ENCODE data around the gene MMP7. TPM values are rescaled to one million over a fixed set of nuclear protein-coding genes. Genes with fewer than 3 reads are reported as not detected.
A peak's percentile ranks its signal among the peaks of the same experiment; 100 is the strongest.

The MMP7 gene
- total RNA-seq, 2 experiments from 2014 or later = not detected

DNA sequence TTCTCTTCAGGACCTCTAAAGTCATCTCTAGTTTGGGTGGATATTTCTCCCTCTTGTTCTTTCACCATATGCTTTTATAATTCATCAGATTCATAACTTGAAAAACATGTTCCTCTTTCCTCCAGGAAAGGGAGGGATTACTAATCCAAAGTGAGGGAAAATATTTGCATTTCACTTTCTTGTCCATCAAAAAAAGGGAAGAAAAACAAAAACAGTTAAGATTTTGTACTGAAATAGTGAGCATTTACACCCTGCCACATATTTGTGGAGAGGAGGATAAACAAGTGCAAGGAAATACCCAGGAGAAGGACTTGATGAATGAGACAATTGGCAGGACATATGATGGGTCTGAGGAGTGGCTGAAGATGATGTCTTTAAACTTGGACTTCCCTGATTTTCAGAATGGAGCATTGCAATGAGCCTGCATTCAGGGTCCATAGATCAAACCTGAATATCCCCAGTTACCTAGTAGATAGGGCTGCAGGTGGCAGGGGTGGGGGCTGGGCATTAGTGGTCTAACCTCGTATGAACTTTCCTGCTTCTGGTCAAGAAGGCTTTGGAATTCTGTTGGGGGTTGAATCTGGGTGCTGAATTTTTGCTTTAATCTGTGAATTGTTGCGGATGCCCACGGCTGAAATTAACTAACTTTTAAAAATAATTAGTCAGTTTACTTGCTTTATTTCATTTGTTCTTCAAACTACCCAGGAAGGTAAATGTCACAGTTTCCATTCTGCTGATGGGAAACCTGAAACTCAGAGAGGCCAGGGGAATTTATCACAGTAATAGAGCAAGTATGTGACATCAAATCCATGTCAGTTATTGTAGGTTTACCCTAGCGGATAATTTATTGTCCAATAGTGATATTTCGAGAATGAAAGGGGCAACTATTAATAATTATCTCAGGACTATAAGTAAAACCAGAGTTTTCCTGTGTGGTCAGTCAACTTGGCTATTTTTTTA is 41.1 kb downstream of the MMP7 start:
- TF ChIP-seq EZH2phosphoT487 (IDR thresholded peaks at IDR 0.05; ENCODE audit: borderline replicate concordance, low read depth, low read length) = no peak
- TF ChIP-seq, protein P1, sequence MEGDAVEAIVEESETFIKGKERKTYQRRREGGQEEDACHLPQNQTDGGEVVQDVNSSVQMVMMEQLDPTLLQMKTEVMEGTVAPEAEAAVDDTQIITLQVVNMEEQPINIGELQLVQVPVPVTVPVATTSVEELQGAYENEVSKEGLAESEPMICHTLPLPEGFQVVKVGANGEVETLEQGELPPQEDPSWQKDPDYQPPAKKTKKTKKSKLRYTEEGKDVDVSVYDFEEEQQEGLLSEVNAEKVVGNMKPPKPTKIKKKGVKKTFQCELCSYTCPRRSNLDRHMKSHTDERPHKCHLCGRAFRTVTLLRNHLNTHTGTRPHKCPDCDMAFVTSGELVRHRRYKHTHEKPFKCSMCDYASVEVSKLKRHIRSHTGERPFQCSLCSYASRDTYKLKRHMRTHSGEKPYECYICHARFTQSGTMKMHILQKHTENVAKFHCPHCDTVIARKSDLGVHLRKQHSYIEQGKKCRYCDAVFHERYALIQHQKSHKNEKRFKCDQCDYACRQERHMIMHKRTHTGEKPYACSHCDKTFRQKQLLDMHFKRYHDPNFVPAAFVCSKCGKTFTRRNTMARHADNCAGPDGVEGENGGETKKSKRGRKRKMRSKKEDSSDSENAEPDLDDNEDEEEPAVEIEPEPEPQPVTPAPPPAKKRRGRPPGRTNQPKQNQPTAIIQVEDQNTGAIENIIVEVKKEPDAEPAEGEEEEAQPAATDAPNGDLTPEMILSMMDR (conservative IDR thresholded peaks at IDR 0.05; ENCODE audit: low read length) = no peak
- Histone ChIP-seq H3K79me2 (ENCODE audit: insufficient read depth, low read depth, low read length) (no peaks in the 10 kb centered on the region), H4K20me1 (ENCODE audit: insufficient read depth, low read length) (no peaks in the 10 kb centered on the region), H3K4me2 (ENCODE audit: low read length) (0 out of 2 replicates have a peak overlapping the region, but pooled peaks have one; percentile 14), H3K4me1 (ENCODE audit: insufficient read depth, low read length, poor library complexity, severe bottlenecking) (peaks cover 27% of the 10 kb centered on the region), H3K36me3 (ENCODE audit: insufficient read depth, low read length) (no peaks in the 10 kb centered on the region), H3K9me2 (ENCODE audit: insufficient read depth, low read length) (no peaks in the 10 kb centered on the region), H3K27ac (ENCODE audit: low read depth, low read length, poor library complexity, severe bottlenecking) (no peak overlapping the region), H3K9me3 (ENCODE audit: low read length) (no peaks in the 10 kb centered on the region), H3K4me3 (ENCODE audit: low read depth, low read length, poor library complexity, severe bottlenecking) (no peak overlapping the region), H2AFZ (ENCODE audit: low read length) (no peak overlapping the region)
- DNase-seq (ENCODE audit: low spot score) = no peak
- BruUV-seq (replicated peaks) = no TSS peak
- ChIA-PET CTCF (ENCODE audit: unreplicated experiment) (no interaction called here), POLR2A (interaction anchor here (1.1 kb wide), 1 partner anchor 10 kb away, joined by 3 read pairs; no protein-coding TSS in a partner anchor)
- intact Hi-C loops (cut with micrococcal nuclease; ENCODE audit: unreplicated experiment) = no loop called here

DNA sequence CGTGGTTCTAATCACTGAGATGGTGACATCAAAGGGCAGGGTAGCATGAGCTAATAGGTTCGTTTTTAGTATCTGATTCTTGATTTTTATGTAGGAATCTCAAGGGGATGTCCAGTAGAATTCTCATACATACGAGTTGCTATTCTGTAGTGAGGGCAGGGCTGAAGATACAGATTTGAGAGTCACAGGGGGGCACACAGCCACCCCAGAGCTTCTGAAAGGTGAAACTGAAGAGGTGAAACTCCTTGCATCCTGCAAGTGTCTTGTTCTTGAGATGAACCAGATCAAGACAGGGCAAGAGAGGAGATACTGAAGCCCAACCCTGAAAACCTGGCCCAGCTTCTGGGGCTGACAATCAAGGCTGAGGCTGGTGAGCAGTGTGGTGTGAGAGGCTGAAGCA is 42.3 kb downstream of the MMP7 start:
- intact Hi-C loops (cut with micrococcal nuclease; ENCODE audit: unreplicated experiment) = no loop called here
- no peaks in the 10 kb centered on the region for H3K79me2 ChIP-seq (ENCODE audit: insufficient read depth, low read depth, low read length)
- no peak overlapping the region for H3K4me2 ChIP-seq (ENCODE audit: low read length)
- TF ChIP-seq, protein P1 (conservative IDR thresholded peaks at IDR 0.05; ENCODE audit: low read length) = no peak
- no peak for TF ChIP-seq EZH2phosphoT487 (IDR thresholded peaks at IDR 0.05; ENCODE audit: borderline replicate concordance, low read depth, low read length)
- H3K9me2 ChIP-seq (ENCODE audit: insufficient read depth, low read length) = no peaks in the 10 kb centered on the region
- BruUV-seq (replicated peaks) = no TSS peak
- no peaks in the 10 kb centered on the region for H4K20me1 ChIP-seq (ENCODE audit: insufficient read depth, low read length)
- H3K4me1 ChIP-seq (ENCODE audit: insufficient read depth, low read length, poor library complexity, severe bottlenecking) = peaks cover 27% of the 10 kb centered on the region
- peak overlapping the region; percentile 7; the same call in 1 of the 2 replicates for H2AFZ ChIP-seq (ENCODE audit: low read length)
- ChIA-PET CTCF (ENCODE audit: unreplicated experiment) (no interaction called here), POLR2A (interaction anchor here (1.0 to 1.9 kb wide), 8 partner anchors 11 to 120 kb away, joined by 3 to 5 read pairs (median 3); no protein-coding TSS in a partner anchor)
- H3K4me3 ChIP-seq (ENCODE audit: low read depth, low read length, poor library complexity, severe bottlenecking) = no peak overlapping the region
- DNase-seq (ENCODE audit: low spot score) = no peak
- no peak overlapping the region for H3K27ac ChIP-seq (ENCODE audit: low read depth, low read length, poor library complexity, severe bottlenecking)
- no peaks in the 10 kb centered on the region for H3K36me3 ChIP-seq (ENCODE audit: insufficient read depth, low read length)
- H3K9me3 ChIP-seq (ENCODE audit: low read length) = no peaks in the 10 kb centered on the region
